ENCODE results near the gene FAM174B. TPM values are rescaled to one million over a fixed set of nuclear protein-coding genes. Genes with fewer than 3 reads are reported as not detected.

Gene FAM174B
- polyA plus RNA-seq, 12 donors, result 15.1 to 26.9 (median 21.8) TPM; not detected in 1

GRCh38 chr15:92574566-92574965 is 81.0 kb downstream of the FAM174B start:
- no peak for DNase-seq

GRCh38 chr15:92574161-92574560 is 81.4 kb downstream of the FAM174B start:
- no peak for DNase-seq

GRCh38 chr15:92571824-92572223 is 83.8 kb downstream of the FAM174B start:
- DNase-seq, result no peak

DNA sequence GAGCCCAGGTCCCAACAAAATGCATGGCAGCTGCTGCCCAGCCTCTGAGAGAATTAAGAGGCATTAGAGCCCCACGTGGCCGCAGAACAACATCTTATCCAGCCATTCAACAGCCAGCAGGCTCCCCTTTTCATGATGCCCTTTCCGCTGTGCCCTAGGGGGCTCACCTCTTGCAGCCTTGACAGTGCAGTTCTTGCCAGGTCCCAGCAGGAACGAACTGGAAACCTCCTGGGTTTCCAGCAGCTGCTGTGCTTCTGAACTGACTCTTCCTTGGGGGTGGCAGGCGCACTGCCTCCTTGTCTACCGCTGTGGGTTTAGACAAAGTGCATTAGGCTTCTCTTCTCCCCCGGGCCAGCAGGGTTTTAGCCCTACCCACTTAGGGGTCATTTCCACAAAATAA is 85.2 kb downstream of the FAM174B start:
- no peak for DNase-seq

DNA sequence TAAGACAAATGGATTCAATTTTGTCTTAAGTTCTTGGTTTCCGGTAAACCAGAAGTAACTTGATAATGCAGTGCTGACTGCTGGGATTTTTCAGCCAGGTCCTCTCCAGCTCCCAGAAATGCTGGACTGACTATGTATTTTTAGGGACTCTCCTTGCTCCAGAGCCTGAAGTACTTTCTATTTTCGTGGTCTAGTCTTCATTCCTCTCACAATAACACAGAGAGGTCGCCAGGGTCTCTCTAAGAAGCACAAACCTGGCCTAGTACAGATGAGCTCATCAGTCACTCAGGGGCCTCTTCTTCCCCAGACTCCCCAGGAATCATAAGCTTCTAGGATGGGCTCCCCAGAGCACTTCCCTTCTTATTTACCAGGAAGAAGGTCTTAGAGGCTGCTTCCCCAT is 85.8 kb downstream of the FAM174B start:
- no peak for DNase-seq

Other genes starting within 250 kb of the FAM174B start
- gene CHD2, start 244.5 kb upstream of the FAM174B start, polyA plus RNA-seq (ENCODE audit: insufficient read length in 12 of 12), result 100 to 1,000 TPM in 2 of 12 donors, 10 to 100 TPM in 9, not detected in 1; 50.6 to 133 (median 63.7) TPM

All from muscle of arm (tissue), 12 donors.